HepG2 (cell line): ENCODE data around the gene EFNA2. TPM values are rescaled to one million over a fixed set of nuclear protein-coding genes. Genes with fewer than 3 reads are reported as not detected.

Source experiments
- BRCA1 ChIP-seq: sonication (generic); formaldehyde crosslinking; IDR thresholded peaks from 2 replicates; pipeline ENCODE4 v1.4.0; 2020; ENCODE audit warnings: missing genetic modification reagents
- FOXA1 ChIP-seq, 2 experiments: fragments of 450-650 bp in 1 of 2; sonication (generic) in 1 of 2; formaldehyde crosslinking in 1 of 2; IDR thresholded peaks; 2 replicates each; pipeline versions ENCODE4 v1.4.0 to v1.6.1; 2016 to 2020; ENCODE audit warnings: missing genetic modification reagents in 1 of 2
- HDAC6 ChIP-seq: fragments of 200-600 bp; sonication (generic); IDR thresholded peaks from 2 replicates; pipeline ENCODE4 v1.7.0; 2017; ENCODE audit warnings: mild to moderate bottlenecking, antibody characterized with exemption, low read length, low read depth
- IRX3 ChIP-seq: sonication (generic); formaldehyde crosslinking; IDR thresholded peaks from 2 replicates; pipeline ENCODE4 v1.8.1; 2023; ENCODE audit warnings: mild to moderate bottlenecking, low read depth, missing genetic modification reagents, borderline replicate concordance
- KLF15 ChIP-seq: sonication (generic); formaldehyde crosslinking; IDR thresholded peaks from 2 replicates; pipeline ENCODE4 v1.8.1; 2023; ENCODE audit warnings: borderline replicate concordance, mild to moderate bottlenecking, inconsistent platforms, missing genetic modification reagents, mixed read lengths
- KLF9 ChIP-seq: IDR thresholded peaks from 2 replicates; pipeline ENCODE4 v1.6.1; 2016; ENCODE audit warnings: low read depth
- NR2F1 ChIP-seq, 2 experiments: fragments of 450-650 bp in 1 of 2; formaldehyde crosslinking in 1 of 2; IDR thresholded peaks; 2 replicates each; pipeline versions ENCODE4 v1.5.0 to v1.6.1; 2016 to 2020; ENCODE audit warnings: mild to moderate bottlenecking in 1 of 2, missing compliant biosample characterization in 1 of 2, missing genetic modification reagents in 1 of 2, moderate library complexity in 1 of 2
- SATB2 ChIP-seq: sonication (generic); formaldehyde crosslinking; IDR thresholded peaks from 2 replicates; pipeline ENCODE4 v1.5.0; 2020; ENCODE audit warnings: missing genetic modification reagents
- SIX4 ChIP-seq: sonication (generic); formaldehyde crosslinking; IDR thresholded peaks from 2 replicates; pipeline ENCODE4 v1.4.0; 2020; ENCODE audit warnings: missing genetic modification reagents
- ZNF260 ChIP-seq: sonication (generic); formaldehyde crosslinking; IDR thresholded peaks from 2 replicates; pipeline ENCODE4 v1.4.0; 2020; ENCODE audit warnings: missing genetic modification reagents, low read depth, mild to moderate bottlenecking, borderline replicate concordance
- ZNF792 ChIP-seq: IDR thresholded peaks from 2 replicates; pipeline ENCODE4 v1.6.1; 2016
- polyA plus RNA-seq, 8 experiments: library from polyadenylated mRNA; depleted of rRNA in 3 of 8; stranded (reverse) in 7 of 8; unstranded in 1 of 8; fragments of >200 nt; fragmentation: Illumina TruSeq in 4 of 8; extraction: Trizol in 4 of 8; gene quantifications; 2 replicates each; pipeline versions ENCODE4 v1.2.1 to v1.2.3, GENCODE V29; 2011 to 2016; ENCODE audit warnings: low read depth in 4 of 8, missing spikeins in 1 of 8, mixed read lengths in 1 of 8; ENCODE audit not compliant: insufficient read depth in 1 of 8
- total RNA-seq, 5 experiments: library from RNA; depleted of rRNA; stranded (reverse); fragments of >200 nt; fragmentation: Illumina TruSeq; extraction: Trizol; gene quantifications; 2 replicates each; pipeline ENCODE4 v1.2.3, GENCODE V29; 2016; ENCODE audit warnings: low read depth in 1 of 5
- TF ChIP-seq, protein P1 (sequence below): sonication (generic); formaldehyde crosslinking; conservative IDR thresholded peaks from 2 replicates; pipeline ENCODE4 v1.4.0; 2020; ENCODE audit warnings: missing genetic modification reagents
- TF ChIP-seq, protein P2 (sequence below): fragments of 450-650 bp; IDR thresholded peaks from 2 replicates; pipeline ENCODE4 v1.6.1; 2016
- TF ChIP-seq, protein P3 (sequence below): sonication (generic); formaldehyde crosslinking; IDR thresholded peaks from 2 replicates; pipeline ENCODE4 v1.8.1; 2023; ENCODE audit warnings: missing genetic modification reagents, inconsistent platforms, borderline replicate concordance
- TF ChIP-seq, protein P4 (sequence below): sonication (generic); formaldehyde crosslinking; IDR thresholded peaks from 2 replicates; pipeline ENCODE4 v1.4.0; 2020; ENCODE audit warnings: mild to moderate bottlenecking, missing genetic modification reagents
- TF ChIP-seq, protein P5 (sequence below): sonication (generic); formaldehyde crosslinking; conservative IDR thresholded peaks from 2 replicates; pipeline ENCODE4 v1.5.0; 2020; ENCODE audit warnings: missing genetic modification reagents
- TF ChIP-seq, protein P6 (sequence below): sonication (generic); formaldehyde crosslinking; IDR thresholded peaks from 2 replicates; pipeline ENCODE4 v1.4.0; 2020; ENCODE audit warnings: missing genetic modification reagents
- TF ChIP-seq, protein P7 (sequence below): IDR thresholded peaks from 2 replicates; pipeline ENCODE4 v1.6.1; 2016; ENCODE audit warnings: missing compliant biosample characterization, missing genetic modification reagents, borderline replicate concordance

Gene EFNA2
- total and polyA plus RNA-seq, 2 of the 13 experiments (the other 11 are each of a cell fraction or from before 2014, with no cell fraction given), result 6.0 to 9.9 TPM

DNA sequence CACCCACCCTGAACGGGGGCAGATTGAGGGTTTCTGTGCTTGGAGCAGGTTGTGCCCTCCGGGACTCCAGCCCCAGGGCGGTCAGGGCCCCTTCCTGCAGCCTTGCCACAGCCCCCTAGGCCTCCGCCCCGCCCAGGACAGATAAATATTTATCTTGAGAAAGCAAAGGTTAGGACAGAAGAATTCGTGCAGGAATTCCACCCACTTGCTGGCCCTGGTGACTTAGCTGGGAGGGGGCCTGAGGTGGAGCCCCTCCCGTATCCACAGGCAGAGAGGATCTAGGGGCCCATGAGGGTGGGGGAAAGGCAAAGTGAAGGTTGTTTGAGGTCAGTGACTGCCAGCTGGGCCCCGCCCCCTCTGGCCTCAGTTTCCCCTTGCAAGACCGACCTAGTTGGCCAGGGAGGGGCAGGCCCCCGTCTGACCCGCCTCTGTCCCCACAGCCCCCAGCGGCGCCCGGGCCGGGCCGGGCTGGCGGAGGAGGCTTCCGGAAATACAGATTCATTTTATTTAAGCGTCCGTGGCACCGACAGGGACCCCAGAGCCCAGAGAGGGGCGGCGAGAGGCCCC lies 32.1 kb upstream of the EFNA2 start (continued):
- TF ChIP-seq, protein P1, sequence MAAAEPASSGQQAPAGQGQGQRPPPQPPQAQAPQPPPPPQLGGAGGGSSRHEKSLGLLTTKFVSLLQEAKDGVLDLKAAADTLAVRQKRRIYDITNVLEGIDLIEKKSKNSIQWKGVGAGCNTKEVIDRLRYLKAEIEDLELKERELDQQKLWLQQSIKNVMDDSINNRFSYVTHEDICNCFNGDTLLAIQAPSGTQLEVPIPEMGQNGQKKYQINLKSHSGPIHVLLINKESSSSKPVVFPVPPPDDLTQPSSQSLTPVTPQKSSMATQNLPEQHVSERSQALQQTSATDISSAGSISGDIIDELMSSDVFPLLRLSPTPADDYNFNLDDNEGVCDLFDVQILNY, result no peak
- TF ChIP-seq BRCA1 (CRISPR knock-in tag), result no peak
- TF ChIP-seq, protein P2, sequence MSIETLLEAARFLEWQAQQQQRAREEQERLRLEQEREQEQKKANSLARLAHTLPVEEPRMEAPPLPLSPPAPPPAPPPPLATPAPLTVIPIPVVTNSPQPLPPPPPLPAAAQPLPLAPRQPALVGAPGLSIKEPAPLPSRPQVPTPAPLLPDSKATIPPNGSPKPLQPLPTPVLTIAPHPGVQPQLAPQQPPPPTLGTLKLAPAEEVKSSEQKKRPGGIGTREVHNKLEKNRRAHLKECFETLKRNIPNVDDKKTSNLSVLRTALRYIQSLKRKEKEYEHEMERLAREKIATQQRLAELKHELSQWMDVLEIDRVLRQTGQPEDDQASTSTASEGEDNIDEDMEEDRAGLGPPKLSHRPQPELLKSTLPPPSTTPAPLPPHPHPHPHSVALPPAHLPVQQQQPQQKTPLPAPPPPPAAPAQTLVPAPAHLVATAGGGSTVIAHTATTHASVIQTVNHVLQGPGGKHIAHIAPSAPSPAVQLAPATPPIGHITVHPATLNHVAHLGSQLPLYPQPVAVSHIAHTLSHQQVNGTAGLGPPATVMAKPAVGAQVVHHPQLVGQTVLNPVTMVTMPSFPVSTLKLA, result no peak
- TF ChIP-seq, protein P3, sequence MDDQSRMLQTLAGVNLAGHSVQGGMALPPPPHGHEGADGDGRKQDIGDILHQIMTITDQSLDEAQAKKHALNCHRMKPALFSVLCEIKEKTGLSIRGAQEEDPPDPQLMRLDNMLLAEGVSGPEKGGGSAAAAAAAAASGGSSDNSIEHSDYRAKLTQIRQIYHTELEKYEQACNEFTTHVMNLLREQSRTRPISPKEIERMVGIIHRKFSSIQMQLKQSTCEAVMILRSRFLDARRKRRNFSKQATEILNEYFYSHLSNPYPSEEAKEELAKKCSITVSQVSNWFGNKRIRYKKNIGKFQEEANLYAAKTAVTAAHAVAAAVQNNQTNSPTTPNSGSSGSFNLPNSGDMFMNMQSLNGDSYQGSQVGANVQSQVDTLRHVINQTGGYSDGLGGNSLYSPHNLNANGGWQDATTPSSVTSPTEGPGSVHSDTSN (CRISPR knock-in tag), result no peak
- TF ChIP-seq, protein P4, sequence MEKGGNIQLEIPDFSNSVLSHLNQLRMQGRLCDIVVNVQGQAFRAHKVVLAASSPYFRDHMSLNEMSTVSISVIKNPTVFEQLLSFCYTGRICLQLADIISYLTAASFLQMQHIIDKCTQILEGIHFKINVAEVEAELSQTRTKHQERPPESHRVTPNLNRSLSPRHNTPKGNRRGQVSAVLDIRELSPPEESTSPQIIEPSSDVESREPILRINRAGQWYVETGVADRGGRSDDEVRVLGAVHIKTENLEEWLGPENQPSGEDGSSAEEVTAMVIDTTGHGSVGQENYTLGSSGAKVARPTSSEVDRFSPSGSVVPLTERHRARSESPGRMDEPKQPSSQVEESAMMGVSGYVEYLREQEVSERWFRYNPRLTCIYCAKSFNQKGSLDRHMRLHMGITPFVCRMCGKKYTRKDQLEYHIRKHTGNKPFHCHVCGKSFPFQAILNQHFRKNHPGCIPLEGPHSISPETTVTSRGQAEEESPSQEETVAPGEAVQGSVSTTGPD (CRISPR knock-in tag), result 0 out of 2 replicates have a peak, but pooled peaks have one; percentile 38
- no peak for TF ChIP-seq HDAC6
- TF ChIP-seq KLF15 (CRISPR knock-in tag), result no peak
- TF ChIP-seq KLF9 (CRISPR knock-in tag), result no peak
- TF ChIP-seq SATB2 (CRISPR knock-in tag), result no peak
- TF ChIP-seq, protein P5, sequence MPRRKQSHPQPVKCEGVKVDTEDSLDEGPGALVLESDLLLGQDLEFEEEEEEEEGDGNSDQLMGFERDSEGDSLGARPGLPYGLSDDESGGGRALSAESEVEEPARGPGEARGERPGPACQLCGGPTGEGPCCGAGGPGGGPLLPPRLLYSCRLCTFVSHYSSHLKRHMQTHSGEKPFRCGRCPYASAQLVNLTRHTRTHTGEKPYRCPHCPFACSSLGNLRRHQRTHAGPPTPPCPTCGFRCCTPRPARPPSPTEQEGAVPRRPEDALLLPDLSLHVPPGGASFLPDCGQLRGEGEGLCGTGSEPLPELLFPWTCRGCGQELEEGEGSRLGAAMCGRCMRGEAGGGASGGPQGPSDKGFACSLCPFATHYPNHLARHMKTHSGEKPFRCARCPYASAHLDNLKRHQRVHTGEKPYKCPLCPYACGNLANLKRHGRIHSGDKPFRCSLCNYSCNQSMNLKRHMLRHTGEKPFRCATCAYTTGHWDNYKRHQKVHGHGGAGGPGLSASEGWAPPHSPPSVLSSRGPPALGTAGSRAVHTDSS, result no peak
- TF ChIP-seq, protein P6, sequence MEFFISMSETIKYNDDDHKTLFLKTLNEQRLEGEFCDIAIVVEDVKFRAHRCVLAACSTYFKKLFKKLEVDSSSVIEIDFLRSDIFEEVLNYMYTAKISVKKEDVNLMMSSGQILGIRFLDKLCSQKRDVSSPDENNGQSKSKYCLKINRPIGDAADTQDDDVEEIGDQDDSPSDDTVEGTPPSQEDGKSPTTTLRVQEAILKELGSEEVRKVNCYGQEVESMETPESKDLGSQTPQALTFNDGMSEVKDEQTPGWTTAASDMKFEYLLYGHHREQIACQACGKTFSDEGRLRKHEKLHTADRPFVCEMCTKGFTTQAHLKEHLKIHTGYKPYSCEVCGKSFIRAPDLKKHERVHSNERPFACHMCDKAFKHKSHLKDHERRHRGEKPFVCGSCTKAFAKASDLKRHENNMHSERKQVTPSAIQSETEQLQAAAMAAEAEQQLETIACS (CRISPR knock-in tag), result no peak
- TF ChIP-seq ZNF792 (CRISPR knock-in tag), result no peak
- TF ChIP-seq, protein P7, sequence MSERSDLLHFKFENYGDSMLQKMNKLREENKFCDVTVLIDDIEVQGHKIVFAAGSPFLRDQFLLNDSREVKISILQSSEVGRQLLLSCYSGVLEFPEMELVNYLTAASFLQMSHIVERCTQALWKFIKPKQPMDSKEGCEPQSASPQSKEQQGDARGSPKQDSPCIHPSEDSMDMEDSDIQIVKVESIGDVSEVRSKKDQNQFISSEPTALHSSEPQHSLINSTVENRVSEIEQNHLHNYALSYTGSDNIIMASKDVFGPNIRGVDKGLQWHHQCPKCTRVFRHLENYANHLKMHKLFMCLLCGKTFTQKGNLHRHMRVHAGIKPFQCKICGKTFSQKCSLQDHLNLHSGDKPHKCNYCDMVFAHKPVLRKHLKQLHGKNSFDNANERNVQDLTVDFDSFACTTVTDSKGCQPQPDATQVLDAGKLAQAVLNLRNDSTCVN (CRISPR knock-in tag), result no peak
- no peak for TF ChIP-seq ZNF260 (CRISPR knock-in tag)
- TF ChIP-seq FOXA1 (IDR thresholded peaks at IDR 0.05), result no peak
- peak; percentile 70 for TF ChIP-seq FOXA1 (CRISPR knock-in tag; IDR thresholded peaks at IDR 0.05)
- peak; percentile 54 to 74; a peak in 1 of 4 replicates for TF ChIP-seq NR2F1 (CRISPR knock-in tag; IDR thresholded peaks at IDR 0.05)
- TF ChIP-seq IRX3 (CRISPR knock-in tag), result no peak
- no peak for TF ChIP-seq SIX4
